Panc1 (cell line): ENCODE data around the gene DSG4. TPM values are rescaled to one million over a fixed set of nuclear protein-coding genes. Genes with fewer than 3 reads are reported as not detected.

Experiments used
- ATAC-seq: fragments of 200-7000 bp; cut with Tn5 transposase; 2 replicates; pipeline ENCODE4 v1.9.1; 2020; ENCODE audit warnings: mild to moderate bottlenecking, moderate library complexity
- BruUV-seq: library from RNA; stranded (reverse); fragments of 400-500 nt; replicated peaks from 2 replicates; lab custom pipeline; 2021; lab: Mats Ljungman, UMichigan
- CTCF ChIA-PET: fragments of 300-600 bp; sonication (Branson Sonifier 250); formaldehyde crosslinking; loops from one replicate; lab custom pipeline; 2022; ENCODE audit warnings: antibody characterized with exemption; lab: Charles Lee
- POLR2A ChIA-PET: fragments of 300-600 bp; sonication (Branson Sonifier 250); formaldehyde crosslinking; loops from one replicate; lab custom pipeline; 2022; ENCODE audit warnings: antibody characterized with exemption; lab: Charles Lee
- DNase-seq: peaks from one replicate; pipeline ENCODE4 v3.0.0-alpha.2; 2010; ENCODE audit warnings: low read depth, low spot score
- H3K27ac ChIP-seq: 2 replicates; pipeline ENCODE4 v1.5.1; 2011; ENCODE audit warnings: mild to moderate bottlenecking, low read length, inconsistent platforms
- H3K27me3 ChIP-seq: fragments of 200-500 bp; sonication (Bioruptor generic); 2 replicates; pipeline ENCODE4 v1.6.0; 2014; ENCODE audit warnings: low read length, inconsistent platforms; ENCODE audit not compliant: control insufficient read depth, insufficient read depth
- H3K36me3 ChIP-seq: fragments of 200-500 bp; sonication (Bioruptor generic); 2 replicates; pipeline ENCODE4 v1.5.1; 2014; ENCODE audit warnings: inconsistent platforms, mild to moderate bottlenecking, low read length, moderate library complexity; ENCODE audit not compliant: control insufficient read depth, insufficient read depth
- H3K4me1 ChIP-seq: 2 replicates; pipeline ENCODE4 v1.5.1; 2011; ENCODE audit warnings: inconsistent platforms, mild to moderate bottlenecking, low read length, moderate library complexity; ENCODE audit not compliant: control insufficient read depth, insufficient read depth
- H3K4me3 ChIP-seq, 2 experiments: 2 replicates each; pipeline ENCODE4 v1.5.1; 2011 to 2012; ENCODE audit warnings: low read depth in 2 of 2, low read length in 2 of 2, mild to moderate bottlenecking in 2 of 2, inconsistent platforms in 1 of 2, moderate library complexity in 1 of 2
- H3K9me3 ChIP-seq: fragments of 200-500 bp; sonication (Bioruptor generic); 2 replicates; pipeline ENCODE4 v1.5.1; 2014; ENCODE audit warnings: low read depth, mild to moderate bottlenecking, inconsistent platforms, low read length, moderate library complexity; ENCODE audit not compliant: control insufficient read depth, insufficient read depth
- CTCF ChIP-seq: fragments of 450-650 bp; IDR thresholded peaks from 2 replicates; pipeline ENCODE4 v1.5.1; 2017; ENCODE audit warnings: mild to moderate bottlenecking
- POLR2AphosphoS5 ChIP-seq: IDR thresholded peaks from 2 replicates; pipeline ENCODE4 v1.6.1; 2012; ENCODE audit warnings: mild to moderate bottlenecking, low read depth, low read length, moderate library complexity
- REST ChIP-seq, 2 experiments: IDR thresholded peaks; 2 replicates each; pipeline ENCODE4 v1.6.1; 2011 to 2012; ENCODE audit warnings: low read depth in 2 of 2, control low read depth in 1 of 2, low read length in 1 of 2, mild to moderate bottlenecking in 1 of 2, moderate library complexity in 1 of 2; ENCODE audit not compliant: insufficient read depth in 1 of 2
- SIN3A ChIP-seq: IDR thresholded peaks from 2 replicates; pipeline ENCODE4 v1.6.1; 2012; ENCODE audit warnings: low read depth, mild to moderate bottlenecking, low read length, moderate library complexity, borderline replicate concordance; ENCODE audit not compliant: insufficient read depth
- TCF7L2 ChIP-seq: IDR thresholded peaks from 2 replicates; pipeline ENCODE4 v1.6.1; 2011; ENCODE audit warnings: mild to moderate bottlenecking, low read depth, low read length, inconsistent platforms
- in situ Hi-C: cut with HindIII; loops from 2 replicates; pipeline ENCODE4 v1.10.0; 2016; ENCODE audit warnings: low sequenced_read_pairs, low pct_unique_long_range_greater_than_20kb
- intact Hi-C: fragments of 100-400 bp; cut with micrococcal nuclease; formaldehyde crosslinking; loops from one replicate; pipeline ENCODE4 v1.10.0; 2022; ENCODE audit not compliant: unreplicated experiment
- total RNA-seq: library from RNA; stranded (reverse); gene quantifications from one replicate; pipeline ENCODE4 v1.2.1, GENCODE V29; 2021; ENCODE audit not compliant: unreplicated experiment

Gene DSG4
- total RNA-seq, 1 experiment from 2014 or later: not detected

- DNase-seq (no peak), ATAC-seq (no peak)
- no peaks in the 10 kb centered on the region for H3K27me3 ChIP-seq
- no peak overlapping the region for H3K27ac ChIP-seq
- TF ChIP-seq SIN3A: no peak
- no peak for TF ChIP-seq CTCF
- TF ChIP-seq TCF7L2: no peak
- no peak for TF ChIP-seq POLR2AphosphoS5
- no peak for TF ChIP-seq REST (IDR thresholded peaks at IDR 0.05; ENCODE audit: insufficient read depth in 1 of 2, low read depth in 2 of 2, low read length in 1 of 2)
- in situ Hi-C loops (no loop called here), intact Hi-C loops (no loop called here)
- H3K4me1 ChIP-seq: no peaks in the 10 kb centered on the region
- ChIA-PET CTCF (no interaction called here), POLR2A (no interaction called here)
- H3K4me3 ChIP-seq: no peak overlapping the region
- no TSS peak for BruUV-seq
- H3K36me3 ChIP-seq: no peaks in the 10 kb centered on the region
- H3K9me3 ChIP-seq: no peaks in the 10 kb centered on the region
Measured at GRCh38 chr18:31407649-31408048, 31.1 kb downstream of the DSG4 start.

GRCh38 chr18:31409276-31409675 lies 32.7 kb downstream of the DSG4 start:
- H3K27ac ChIP-seq: no peak overlapping the region
- no peaks in the 10 kb centered on the region for H3K9me3 ChIP-seq
- ATAC-seq (no peak), DNase-seq (no peak)
- H3K4me1 ChIP-seq: no peaks in the 10 kb centered on the region
- intact Hi-C loops: no loop called here
- H3K36me3 ChIP-seq: no peaks in the 10 kb centered on the region
- H3K27me3 ChIP-seq: no peaks in the 10 kb centered on the region
- in situ Hi-C loops: no loop called here
- ChIA-PET CTCF (no interaction called here), POLR2A (no interaction called here)
- TF ChIP-seq CTCF (no peak), TCF7L2 (no peak), SIN3A (no peak)
- BruUV-seq: no TSS peak
- H3K4me3 ChIP-seq: no peak overlapping the region
